T-helper 2 cell treated with Interferon-gamma antibody and Interleukin-4, amounts not matched to agents 5 μg/mL and 100 μg/mL, for 36 hours (primary cell): ENCODE data around the gene ARSI.

Experiments
- DNase-seq: peaks from one replicate; pipeline ENCODE4 v3.0.0; 2021; ENCODE audit warnings: low spot score
- H3K27ac Mint-ChIP-seq: one replicate; pipeline ENCODE4 v1.8.0; 2021; ENCODE audit warnings: mild to moderate bottlenecking, mixed read lengths
- H3K27me3 Mint-ChIP-seq: one replicate; pipeline ENCODE4 v1.8.0; 2021; ENCODE audit warnings: low read depth, mixed read lengths
- H3K36me3 Mint-ChIP-seq: one replicate; pipeline ENCODE4 v1.8.0; 2021; ENCODE audit warnings: low read depth, mixed read lengths
- H3K4me1 Mint-ChIP-seq: one replicate; pipeline ENCODE4 v1.8.0; 2021; ENCODE audit warnings: low read depth, mixed read lengths
- H3K4me3 Mint-ChIP-seq: one replicate; pipeline ENCODE4 v1.8.0; 2022; ENCODE audit warnings: mild to moderate bottlenecking, moderate library complexity, mixed read lengths
- H3K9me3 Mint-ChIP-seq: one replicate; pipeline ENCODE4 v1.8.0; 2021; ENCODE audit warnings: mixed read lengths

Gene ARSI

GRCh38 chr5:150307617-150308426 lies 5.1 kb upstream of the ARSI start:
- H3K9me3 Mint-ChIP-seq: no peaks in the 10 kb centered on the region
- no peaks in the 10 kb centered on the region for H3K4me1 Mint-ChIP-seq
- no peak overlapping the region for H3K4me3 Mint-ChIP-seq

GRCh38 chr5:150306775-150307174 lies 4.1 kb upstream of the ARSI start:
- Mint-ChIP-seq H3K27me3 (peaks cover 25% of the 10 kb centered on the region), H3K4me3 (no peak overlapping the region), H3K4me1 (no peaks in the 10 kb centered on the region), H3K27ac (no peak overlapping the region), H3K9me3 (no peaks in the 10 kb centered on the region), H3K36me3 (no peaks in the 10 kb centered on the region)
- DNase-seq: no peak

More at GRCh38 chr5:150307617-150308426, 5.1 kb upstream of the ARSI start:
- Mint-ChIP-seq H3K27me3 (peaks cover 21% of the 10 kb centered on the region), H3K27ac (no peak overlapping the region), H3K36me3 (no peaks in the 10 kb centered on the region)
- DNase-seq: no peak

GRCh38 chr5:150305557-150305956 lies 2.9 kb upstream of the ARSI start:
- H3K4me3 Mint-ChIP-seq: no peak overlapping the region
- H3K9me3 Mint-ChIP-seq: no peaks in the 10 kb centered on the region
- DNase-seq: no peak
- H3K36me3 Mint-ChIP-seq: no peaks in the 10 kb centered on the region
- H3K4me1 Mint-ChIP-seq: no peaks in the 10 kb centered on the region
- peaks cover 32% of the 10 kb centered on the region for H3K27me3 Mint-ChIP-seq
- H3K27ac Mint-ChIP-seq: no peak overlapping the region

- Mint-ChIP-seq H3K27me3 (peaks cover 33% of the 10 kb centered on the region), H3K36me3 (no peaks in the 10 kb centered on the region), H3K4me3 (no peak overlapping the region), H3K9me3 (no peaks in the 10 kb centered on the region), H3K4me1 (peaks cover 1% of the 10 kb centered on the region), H3K27ac (no peak overlapping the region)
- DNase-seq: no peak
Observed at GRCh38 chr5:150305095-150305494, 2.4 kb upstream of the ARSI start.

GRCh38 chr5:150304481-150305081 lies 1.9 kb upstream of the ARSI start:
- Mint-ChIP-seq H3K36me3 (no peaks in the 10 kb centered on the region), H3K27ac (no peak overlapping the region), H3K4me1 (peaks cover 3% of the 10 kb centered on the region), H3K4me3 (no peak overlapping the region), H3K9me3 (no peaks in the 10 kb centered on the region), H3K27me3 (peaks cover 38% of the 10 kb centered on the region)
- no peak for DNase-seq

- no peaks in the 10 kb centered on the region for H3K9me3 Mint-ChIP-seq
- DNase-seq: no peak
- H3K4me1 Mint-ChIP-seq: peaks cover 3% of the 10 kb centered on the region
- H3K4me3 Mint-ChIP-seq: no peak overlapping the region
- H3K36me3 Mint-ChIP-seq: no peaks in the 10 kb centered on the region
- no peak overlapping the region for H3K27ac Mint-ChIP-seq
- peaks cover 38% of the 10 kb centered on the region for H3K27me3 Mint-ChIP-seq
Observed at GRCh38 chr5:150303660-150304386, 1.1 kb upstream of the ARSI start.

- Mint-ChIP-seq H3K27me3 (peaks cover 38% of the 10 kb centered on the region), H3K27ac (no peak overlapping the region), H3K4me3 (no peak overlapping the region), H3K36me3 (no peaks in the 10 kb centered on the region), H3K9me3 (no peaks in the 10 kb centered on the region), H3K4me1 (peaks cover 3% of the 10 kb centered on the region)
- no peak for DNase-seq
Observed at GRCh38 chr5:150303070-150303615, 438 bp upstream of the ARSI start.

GRCh38 chr5:150301901-150302300 lies 804 bp downstream of the ARSI start:
- Mint-ChIP-seq H3K36me3 (no peaks in the 10 kb centered on the region), H3K27ac (no peak overlapping the region), H3K27me3 (peaks cover 38% of the 10 kb centered on the region), H3K4me3 (no peak overlapping the region), H3K4me1 (peaks cover 3% of the 10 kb centered on the region), H3K9me3 (no peaks in the 10 kb centered on the region)
- DNase-seq: no peak

GRCh38 chr5:150301170-150301505 lies 1.6 kb downstream of the ARSI start:
- Mint-ChIP-seq H3K4me3 (no peak overlapping the region), H3K36me3 (no peaks in the 10 kb centered on the region), H3K27me3 (peaks cover 38% of the 10 kb centered on the region), H3K4me1 (peaks cover 3% of the 10 kb centered on the region), H3K27ac (no peak overlapping the region), H3K9me3 (no peaks in the 10 kb centered on the region)
- no peak for DNase-seq

GRCh38 chr5:150300496-150301169 lies 2.1 kb downstream of the ARSI start:
- no peak overlapping the region for H3K4me3 Mint-ChIP-seq
- no peaks in the 10 kb centered on the region for H3K36me3 Mint-ChIP-seq
- peaks cover 3% of the 10 kb centered on the region for H3K4me1 Mint-ChIP-seq
- H3K27ac Mint-ChIP-seq: no peak overlapping the region
- no peaks in the 10 kb centered on the region for H3K9me3 Mint-ChIP-seq
- H3K27me3 Mint-ChIP-seq: peaks cover 38% of the 10 kb centered on the region
- DNase-seq: no peak

- Mint-ChIP-seq H3K9me3 (no peaks in the 10 kb centered on the region), H3K27ac (no peak overlapping the region), H3K4me3 (no peak overlapping the region), H3K4me1 (peaks cover 3% of the 10 kb centered on the region), H3K27me3 (peaks cover 34% of the 10 kb centered on the region), H3K36me3 (no peaks in the 10 kb centered on the region)
- DNase-seq: no peak
Observed at GRCh38 chr5:150299571-150300327, 3.0 kb downstream of the ARSI start.

- DNase-seq: no peak
- no peak overlapping the region for H3K27ac Mint-ChIP-seq
- H3K4me3 Mint-ChIP-seq: no peak overlapping the region
- peaks cover 3% of the 10 kb centered on the region for H3K4me1 Mint-ChIP-seq
- no peaks in the 10 kb centered on the region for H3K9me3 Mint-ChIP-seq
- H3K36me3 Mint-ChIP-seq: no peaks in the 10 kb centered on the region
- H3K27me3 Mint-ChIP-seq: peaks cover 29% of the 10 kb centered on the region
Observed at GRCh38 chr5:150298701-150299451, 3.8 kb downstream of the ARSI start.
